NT2/D1 (cell line): ENCODE measurements around the gene VAPB.

Experiments
- DNase-seq: peaks from one replicate; pipeline ENCODE4 v3.0.0-alpha.2; 2011; ENCODE audit warnings: low read depth, low spot score
- H3K27me3 ChIP-seq: 2 replicates; pipeline ENCODE4 v1.6.0; 2011; ENCODE audit warnings: mild to moderate bottlenecking; ENCODE audit not compliant: insufficient read length, insufficient read depth
- H3K36me3 ChIP-seq: 2 replicates; pipeline ENCODE4 v1.6.1; 2011; ENCODE audit warnings: mild to moderate bottlenecking, low read length, mixed read lengths; ENCODE audit not compliant: insufficient read depth, insufficient read length
- H3K4me1 ChIP-seq: 2 replicates; pipeline ENCODE4 v1.5.1; 2011; ENCODE audit not compliant: insufficient read depth, insufficient read length
- H3K4me3 ChIP-seq: 2 replicates; pipeline ENCODE4 v1.5.1; 2011; ENCODE audit warnings: low read depth; ENCODE audit not compliant: insufficient read length
- H3K9ac ChIP-seq: 2 replicates; pipeline ENCODE4 v1.6.0; 2011; ENCODE audit warnings: low read depth; ENCODE audit not compliant: insufficient read length
- H3K9me3 ChIP-seq: 2 replicates; pipeline ENCODE4 v1.5.1; 2011; ENCODE audit warnings: mild to moderate bottlenecking, low read length; ENCODE audit not compliant: insufficient read depth
- SUZ12 ChIP-seq: IDR thresholded peaks from 2 replicates; pipeline ENCODE4 v1.6.1; 2011; ENCODE audit not compliant: insufficient read length, insufficient read depth; ENCODE audit errors: extremely low read depth
- YY1 ChIP-seq: IDR thresholded peaks from 2 replicates; pipeline ENCODE4 v1.6.1; 2011; ENCODE audit not compliant: insufficient read length, insufficient read depth
- ZNF274 ChIP-seq: IDR thresholded peaks from 2 replicates; pipeline ENCODE4 v1.6.1; 2011; ENCODE audit warnings: mild to moderate bottlenecking, low read depth, low read length

VAPB gene

DNA sequence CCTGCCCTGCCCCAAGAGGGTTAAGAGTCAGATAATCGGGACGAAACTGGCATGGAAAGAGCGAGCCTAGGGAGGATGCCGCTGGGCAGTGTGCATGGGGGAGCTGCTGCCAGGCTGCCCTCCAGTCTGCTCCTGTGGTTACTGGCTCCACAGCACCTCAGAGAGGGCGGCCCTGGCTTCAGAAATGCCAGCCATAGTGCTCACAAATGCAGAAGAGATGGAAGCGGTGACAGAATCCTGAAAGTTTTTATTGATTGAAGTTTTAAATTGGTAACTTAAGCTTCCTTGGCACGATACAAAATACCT, 57.9 kb downstream of the VAPB start:
- Histone ChIP-seq H3K4me1 (no peaks in the 10 kb centered on the region), H3K27me3 (no peaks in the 10 kb centered on the region), H3K36me3 (peaks cover 66% of the 10 kb centered on the region), H3K9ac (no peak overlapping the region), H3K4me3 (no peak overlapping the region), H3K9me3 (no peaks in the 10 kb centered on the region)
- TF ChIP-seq ZNF274 (no peak), YY1 (no peak), SUZ12 (no peak)
- DNase-seq = no peak

DNA sequence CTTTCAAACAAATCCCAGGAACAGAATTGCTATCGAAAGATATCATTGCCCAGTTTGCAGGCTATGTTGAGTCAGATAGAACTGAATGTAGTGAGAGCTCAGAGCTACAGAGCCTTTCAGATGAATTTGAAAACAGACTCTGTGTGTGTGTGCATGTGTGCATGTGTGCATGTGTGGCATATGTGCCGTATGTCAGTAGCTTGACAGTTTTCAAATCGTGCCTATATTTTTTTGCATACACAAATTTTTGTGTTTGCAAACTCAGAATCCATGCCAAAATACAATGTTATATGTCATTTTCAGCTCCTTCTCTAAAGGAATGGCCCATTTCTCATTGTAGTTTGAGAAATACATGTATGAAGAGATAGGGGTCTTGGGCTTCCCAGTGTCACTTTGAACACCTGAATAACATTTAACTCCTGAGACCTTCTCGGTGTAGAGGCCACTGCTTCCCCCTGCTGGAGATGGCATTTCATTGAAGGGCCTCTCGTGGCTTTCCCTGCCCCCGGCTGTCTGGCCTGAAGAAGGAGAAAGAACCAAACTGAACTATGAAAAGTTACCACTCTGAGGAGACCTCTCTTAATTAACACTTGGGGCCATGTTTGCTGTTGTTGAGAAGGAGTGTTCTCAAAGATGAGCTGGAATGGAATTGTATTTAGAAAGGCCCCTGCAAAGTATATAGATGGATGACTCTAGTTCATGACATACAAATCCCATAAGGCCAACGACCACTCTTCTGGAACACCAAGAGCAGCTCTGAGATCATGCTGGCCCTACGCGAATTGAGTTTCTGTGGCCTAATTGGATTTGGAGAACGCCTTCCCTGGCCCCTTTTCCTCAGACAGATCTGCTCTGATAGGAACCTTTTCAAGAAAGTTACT, 58.7 kb downstream of the VAPB start:
- Histone ChIP-seq H3K9ac (no peak overlapping the region), H3K9me3 (no peaks in the 10 kb centered on the region), H3K4me3 (no peak overlapping the region), H3K4me1 (no peaks in the 10 kb centered on the region), H3K27me3 (no peaks in the 10 kb centered on the region), H3K36me3 (peaks cover 58% of the 10 kb centered on the region)
- no peak for TF ChIP-seq SUZ12
- no peak for TF ChIP-seq ZNF274
- TF ChIP-seq YY1 = no peak
- DNase-seq = peak; percentile 49

DNA sequence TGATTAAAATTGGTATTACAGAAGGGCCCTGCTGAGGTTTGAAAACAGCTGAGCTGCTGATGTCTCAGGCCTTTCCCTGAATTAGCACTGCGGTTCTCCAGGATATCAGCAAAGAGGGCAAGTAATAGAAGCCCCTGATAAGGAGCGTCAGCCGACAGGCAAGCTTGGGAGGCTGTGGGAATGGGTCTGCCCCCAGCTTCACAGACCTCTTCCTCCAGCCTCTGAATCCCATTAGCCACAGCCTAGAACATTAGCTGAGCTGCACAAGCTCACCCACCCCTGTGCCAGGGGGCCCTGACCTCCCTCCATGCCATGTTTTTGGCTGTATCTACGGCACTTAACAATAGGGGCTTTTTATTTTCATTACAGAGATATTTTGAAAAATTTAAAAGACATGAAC, 59.9 kb downstream of the VAPB start:
- TF ChIP-seq ZNF274 (no peak), YY1 (no peak), SUZ12 (no peak)
- Histone ChIP-seq H3K4me3 (no peak overlapping the region), H3K9ac (no peak overlapping the region), H3K9me3 (peaks cover 1% of the 10 kb centered on the region; the same call in 1 of the 2 replicates), H3K36me3 (peaks cover 51% of the 10 kb centered on the region), H3K27me3 (no peaks in the 10 kb centered on the region), H3K4me1 (no peaks in the 10 kb centered on the region)
- DNase-seq = no peak

DNA sequence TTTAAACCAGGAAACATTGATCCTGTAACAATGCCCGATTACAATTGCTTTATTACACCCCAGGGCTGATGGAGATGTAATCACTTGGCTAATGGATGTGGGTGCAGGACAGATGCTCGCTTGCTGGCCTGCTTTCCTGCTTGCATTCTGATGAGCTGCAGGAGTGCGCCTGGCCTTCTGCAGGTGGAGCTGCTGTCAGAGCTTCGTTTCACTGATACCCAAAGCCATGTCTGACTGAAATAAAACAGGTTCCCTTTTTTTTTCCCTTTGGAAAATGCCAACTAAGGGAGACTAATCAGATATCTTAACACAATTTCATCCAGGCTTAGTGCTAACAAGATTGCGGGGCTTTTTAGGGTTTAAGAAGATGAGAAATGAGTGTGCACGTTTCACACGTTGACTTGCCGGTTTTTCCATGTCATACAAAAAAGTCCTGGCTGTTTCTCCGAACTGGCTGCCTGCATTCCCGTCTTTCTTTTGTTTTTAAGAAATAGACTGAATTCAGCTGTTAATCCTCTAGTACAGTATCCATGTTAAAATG, 60.7 kb downstream of the VAPB start:
- DNase-seq = no peak
- no peaks in the 10 kb centered on the region for H3K27me3 ChIP-seq
- H3K4me1 ChIP-seq = no peaks in the 10 kb centered on the region
- H3K4me3 ChIP-seq = no peak overlapping the region
- TF ChIP-seq YY1 = no peak
- H3K9me3 ChIP-seq = peaks cover 9% of the 10 kb centered on the region; the same call in 1 of the 2 replicates
- peaks cover 43% of the 10 kb centered on the region for H3K36me3 ChIP-seq
- H3K9ac ChIP-seq = no peak overlapping the region

DNA sequence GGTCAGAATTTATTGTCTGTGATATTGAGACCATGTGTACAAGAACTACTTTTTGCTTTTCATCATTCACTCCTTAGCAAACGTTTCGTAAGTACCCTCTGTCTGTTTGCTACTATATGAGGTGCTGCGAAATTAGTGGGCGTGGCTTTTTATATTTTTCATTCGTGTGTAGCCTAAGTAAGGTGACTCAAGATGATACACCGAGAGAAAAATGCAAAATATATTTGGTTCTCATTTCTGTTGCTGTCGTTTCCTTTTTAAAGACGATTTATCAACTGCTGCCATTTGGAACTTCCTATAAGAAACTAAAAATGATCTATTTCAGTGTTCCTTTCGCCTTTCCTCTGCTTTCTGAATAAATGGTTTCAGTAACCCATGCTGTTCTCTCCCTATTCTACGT, 61.2 kb downstream of the VAPB start:
- Histone ChIP-seq H3K9me3 (peaks cover 12% of the 10 kb centered on the region; the same call in 1 of the 2 replicates), H3K27me3 (no peaks in the 10 kb centered on the region), H3K36me3 (peaks cover 38% of the 10 kb centered on the region), H3K9ac (no peak overlapping the region), H3K4me3 (no peak overlapping the region), H3K4me1 (no peaks in the 10 kb centered on the region)
- TF ChIP-seq YY1 (no peak), SUZ12 (no peak), ZNF274 (no peak)
- no peak for DNase-seq

DNA sequence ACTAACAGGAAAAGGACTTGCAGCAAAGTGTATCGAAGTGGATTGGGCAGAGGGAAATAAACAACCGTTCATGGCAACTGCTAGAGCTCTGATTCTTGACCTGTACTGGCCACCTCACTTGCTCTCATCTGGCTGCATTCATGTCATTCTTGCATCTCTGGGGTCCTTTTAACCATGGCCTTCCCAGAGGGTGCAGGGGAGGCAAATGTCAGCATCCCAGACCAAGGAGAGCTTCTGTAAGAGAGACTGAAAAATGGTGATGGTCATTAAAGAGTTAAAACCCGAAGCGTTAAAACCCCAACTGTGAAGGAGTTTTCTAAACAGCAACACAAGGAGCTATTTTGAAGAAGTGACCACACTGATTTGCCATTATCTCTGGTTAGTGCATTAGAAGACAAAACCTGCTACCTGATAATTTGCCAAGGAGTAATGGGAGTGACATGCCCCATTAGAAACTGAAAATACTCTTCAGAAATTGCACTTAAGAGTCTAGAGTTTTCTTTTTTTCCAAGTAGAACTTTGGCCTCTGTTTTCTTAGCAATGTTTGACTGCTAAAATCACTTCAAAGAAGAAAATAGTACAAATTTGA, 63.7 kb downstream of the VAPB start:
- Histone ChIP-seq H3K27me3 (no peaks in the 10 kb centered on the region), H3K9me3 (peaks cover 12% of the 10 kb centered on the region; the same call in 1 of the 2 replicates), H3K4me1 (peaks cover 4% of the 10 kb centered on the region), H3K4me3 (no peak overlapping the region), H3K9ac (no peak overlapping the region), H3K36me3 (peaks cover 21% of the 10 kb centered on the region)
- TF ChIP-seq SUZ12 (no peak), YY1 (no peak), ZNF274 (no peak)
- no peak for DNase-seq

DNA sequence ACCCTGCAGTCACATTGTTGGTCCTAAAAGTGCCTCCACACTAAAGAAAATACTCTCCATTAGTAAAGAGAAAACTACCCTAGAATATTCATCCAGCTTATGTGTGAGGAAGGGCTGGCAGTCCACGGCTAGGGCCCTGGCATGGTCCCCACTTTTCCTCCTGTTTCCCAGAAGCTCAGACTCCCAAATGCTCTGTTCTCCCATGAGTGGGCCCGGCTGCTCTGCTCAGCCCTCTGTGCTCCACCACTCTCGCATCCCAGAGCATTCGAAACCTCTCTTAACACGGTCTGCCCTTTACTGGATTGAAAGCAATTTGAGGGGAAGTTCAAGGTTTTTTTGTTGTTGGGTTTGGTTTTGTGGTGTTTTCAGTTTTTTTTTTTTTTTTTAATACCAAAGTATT, 64.4 kb downstream of the VAPB start:
- Histone ChIP-seq H3K4me3 (no peak overlapping the region), H3K27me3 (no peaks in the 10 kb centered on the region), H3K36me3 (peaks cover 15% of the 10 kb centered on the region), H3K4me1 (peaks cover 7% of the 10 kb centered on the region), H3K9me3 (peaks cover 12% of the 10 kb centered on the region; the same call in 1 of the 2 replicates), H3K9ac (no peak overlapping the region)
- TF ChIP-seq YY1 = no peak
- TF ChIP-seq SUZ12 = no peak
- no peak for TF ChIP-seq ZNF274
- DNase-seq = no peak
